Measurements from ENCODE around the gene SARNP. TPM values are rescaled to one million over a fixed set of nuclear protein-coding genes. Genes with fewer than 3 reads are reported as not detected.
"Not testable (repeated sequence)": the region's sequence is repeated elsewhere in the genome, so short reads cannot be mapped to it uniquely, and the experiment has no call there.

Gene SARNP
- total RNA-seq, 1 donor from 2014 or later, result 266 TPM

DNA sequence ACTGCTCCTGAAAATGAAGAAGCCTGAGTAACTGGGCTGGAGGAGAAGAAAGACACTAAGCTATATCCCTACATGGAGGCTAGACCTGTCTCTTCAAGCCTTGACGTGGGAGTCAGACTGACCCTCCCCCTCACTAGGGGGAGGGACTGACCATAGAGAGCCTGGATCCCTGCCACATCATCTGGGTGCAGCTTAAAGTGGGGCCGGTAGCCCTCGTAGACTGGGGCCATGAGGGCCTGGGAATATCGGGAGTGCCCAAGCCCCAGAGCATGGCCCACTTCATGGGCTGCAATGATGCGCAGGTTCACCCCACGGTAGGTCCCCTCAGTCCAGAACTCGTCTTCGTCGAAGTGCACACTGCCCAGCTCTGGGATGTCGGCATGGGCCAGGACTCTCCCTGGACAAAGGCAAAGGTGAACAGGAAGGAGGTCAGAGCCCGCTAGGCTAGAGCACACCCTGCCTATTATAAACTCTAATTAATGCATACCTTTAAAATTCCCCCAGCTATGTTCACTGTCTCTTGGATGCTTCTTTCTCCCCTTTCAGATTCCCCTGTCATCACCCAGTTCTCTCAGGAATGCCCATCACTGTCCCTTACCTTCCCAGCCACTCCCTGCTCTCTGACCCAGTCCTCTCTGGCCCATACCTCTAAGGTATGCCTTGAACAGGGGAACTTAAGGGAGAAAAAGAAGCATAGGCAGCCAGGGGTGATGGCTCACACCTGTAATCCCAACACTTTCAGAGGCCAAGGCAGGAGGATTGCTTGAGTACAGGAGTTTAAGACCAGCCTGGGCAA, 22.0 kb upstream of the SARNP start:
- no peak overlapping the region for H3K9ac ChIP-seq
- H3K9me3 ChIP-seq (ENCODE audit: low read depth), result no peaks in the 10 kb centered on the region
- H3K4me1 Mint-ChIP-seq, result peaks cover 5% of the 10 kb centered on the region
- no peak overlapping the region for H3K27ac ChIP-seq
- no peak overlapping the region for H2AFZ ChIP-seq (replicated peaks)
- H3K9me3 Mint-ChIP-seq, result no peaks in the 10 kb centered on the region
- no peak overlapping the region for H3K4me3 ChIP-seq
- H3K79me2 ChIP-seq (ENCODE audit: low read depth), result no peaks in the 10 kb centered on the region
- no peaks in the 10 kb centered on the region for H3F3A ChIP-seq (ENCODE audit: low read depth)
- no peaks in the 10 kb centered on the region for H3K36me3 Mint-ChIP-seq
- H3K4me1 ChIP-seq, result peaks cover 3% of the 10 kb centered on the region
- no peaks in the 10 kb centered on the region for H4K20me1 ChIP-seq (ENCODE audit: low read depth)
- peak overlapping the region; percentile 33 for H3K4me3 Mint-ChIP-seq
- no peaks in the 10 kb centered on the region for H3K36me3 ChIP-seq
- H3K27ac Mint-ChIP-seq, result peak overlapping the region; percentile 17
- peaks cover 7% of the 10 kb centered on the region for H3K27me3 Mint-ChIP-seq (ENCODE audit: insufficient read depth, low read depth)
- DNase-seq (ENCODE audit: low spot score), result no peak
- TF ChIP-seq, protein P1, sequence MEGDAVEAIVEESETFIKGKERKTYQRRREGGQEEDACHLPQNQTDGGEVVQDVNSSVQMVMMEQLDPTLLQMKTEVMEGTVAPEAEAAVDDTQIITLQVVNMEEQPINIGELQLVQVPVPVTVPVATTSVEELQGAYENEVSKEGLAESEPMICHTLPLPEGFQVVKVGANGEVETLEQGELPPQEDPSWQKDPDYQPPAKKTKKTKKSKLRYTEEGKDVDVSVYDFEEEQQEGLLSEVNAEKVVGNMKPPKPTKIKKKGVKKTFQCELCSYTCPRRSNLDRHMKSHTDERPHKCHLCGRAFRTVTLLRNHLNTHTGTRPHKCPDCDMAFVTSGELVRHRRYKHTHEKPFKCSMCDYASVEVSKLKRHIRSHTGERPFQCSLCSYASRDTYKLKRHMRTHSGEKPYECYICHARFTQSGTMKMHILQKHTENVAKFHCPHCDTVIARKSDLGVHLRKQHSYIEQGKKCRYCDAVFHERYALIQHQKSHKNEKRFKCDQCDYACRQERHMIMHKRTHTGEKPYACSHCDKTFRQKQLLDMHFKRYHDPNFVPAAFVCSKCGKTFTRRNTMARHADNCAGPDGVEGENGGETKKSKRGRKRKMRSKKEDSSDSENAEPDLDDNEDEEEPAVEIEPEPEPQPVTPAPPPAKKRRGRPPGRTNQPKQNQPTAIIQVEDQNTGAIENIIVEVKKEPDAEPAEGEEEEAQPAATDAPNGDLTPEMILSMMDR (IDR thresholded peaks at IDR 0.05), result no peak
- TF ChIP-seq EZH2 (IDR thresholded peaks at IDR 0.05), result no peak
- no peak for TF ChIP-seq EZH2phosphoT487 (IDR thresholded peaks at IDR 0.05)
- H3K27me3 ChIP-seq, result no peaks in the 10 kb centered on the region
- H3K4me2 ChIP-seq, result no peak overlapping the region

DNA sequence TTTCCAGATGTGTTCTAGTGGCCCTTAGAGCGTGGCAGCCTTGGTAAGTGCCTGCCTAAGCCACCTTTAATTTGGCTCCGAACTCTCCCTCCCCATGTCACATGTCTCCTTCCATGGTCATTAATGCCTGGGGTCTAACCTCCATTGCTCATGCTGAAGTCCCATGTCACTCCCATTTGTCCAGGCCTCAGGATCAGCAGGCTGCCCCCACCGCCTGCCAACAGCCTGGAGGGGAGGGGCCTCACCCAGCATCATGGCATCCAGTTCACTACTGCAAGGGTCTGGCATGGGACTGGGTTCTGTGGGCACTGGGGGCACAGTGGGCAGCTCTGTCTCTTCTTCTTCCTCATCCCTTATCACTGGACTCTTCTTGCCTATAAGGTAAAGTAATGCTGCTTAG, 20.8 kb upstream of the SARNP start:
- Histone ChIP-seq H3K36me3 (no peaks in the 10 kb centered on the region), H3K4me1 (peaks cover 3% of the 10 kb centered on the region), H4K20me1 (ENCODE audit: low read depth) (no peaks in the 10 kb centered on the region), H3K4me2 (no peak overlapping the region), H3K4me3 (no peak overlapping the region), H3K9ac (no peak overlapping the region), H3K79me2 (ENCODE audit: low read depth) (no peaks in the 10 kb centered on the region), H3K9me3 (ENCODE audit: low read depth) (no peaks in the 10 kb centered on the region), H2AFZ (replicated peaks) (no peak overlapping the region), H3K27me3 (no peaks in the 10 kb centered on the region), H3F3A (ENCODE audit: low read depth) (no peaks in the 10 kb centered on the region), H3K27ac (no peak overlapping the region)
- Mint-ChIP-seq H3K27ac (peak overlapping the region; percentile 21), H3K4me1 (peaks cover 9% of the 10 kb centered on the region), H3K27me3 (ENCODE audit: insufficient read depth, low read depth) (peaks cover 7% of the 10 kb centered on the region), H3K4me3 (no peak overlapping the region), H3K9me3 (no peaks in the 10 kb centered on the region), H3K36me3 (no peaks in the 10 kb centered on the region)
- DNase-seq (ENCODE audit: low spot score), result no peak
- no peak for TF ChIP-seq EZH2 (IDR thresholded peaks at IDR 0.05)
- TF ChIP-seq, protein P1 (IDR thresholded peaks at IDR 0.05), result no peak
- no peak for TF ChIP-seq EZH2phosphoT487 (IDR thresholded peaks at IDR 0.05)

DNA sequence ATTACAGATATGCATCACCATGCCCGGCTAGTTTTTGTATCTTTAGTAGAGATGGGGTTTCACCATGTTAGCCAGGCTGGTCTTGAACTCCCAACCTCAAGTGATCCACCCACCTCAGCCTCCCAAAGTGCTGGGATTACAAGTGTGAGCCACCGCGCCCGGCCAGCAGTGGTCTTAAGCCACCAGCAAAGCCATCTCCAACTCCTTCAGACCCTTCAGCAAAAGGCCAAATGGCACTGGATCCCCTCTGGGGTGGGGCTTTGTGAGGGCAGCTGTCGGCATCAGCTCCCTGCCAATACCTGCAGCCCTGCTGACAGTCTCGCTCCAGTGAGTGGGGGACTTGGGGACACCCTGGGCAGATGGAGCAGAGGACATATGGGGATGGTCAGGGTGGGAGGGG, 16.9 kb upstream of the SARNP start:
- Histone ChIP-seq H3K79me2 (ENCODE audit: low read depth) (peaks cover 23% of the 10 kb centered on the region), H3K4me1 (peaks cover 12% of the 10 kb centered on the region)
- not testable (repeated sequence) for DNase-seq (ENCODE audit: low spot score); H4K20me1 ChIP-seq (ENCODE audit: low read depth); H3F3A ChIP-seq (ENCODE audit: low read depth); H3K4me3 ChIP-seq; H3K9ac ChIP-seq; H3K9me3 Mint-ChIP-seq; H3K27ac ChIP-seq; H3K36me3 Mint-ChIP-seq; H3K9me3 ChIP-seq (ENCODE audit: low read depth); H3K27ac Mint-ChIP-seq; H2AFZ ChIP-seq (replicated peaks); H3K4me2 ChIP-seq; H3K36me3 ChIP-seq; H3K27me3 ChIP-seq; H3K4me3 Mint-ChIP-seq
- H3K4me1 Mint-ChIP-seq, result peaks cover 18% of the 10 kb centered on the region
- peaks cover 11% of the 10 kb centered on the region for H3K27me3 Mint-ChIP-seq (ENCODE audit: insufficient read depth, low read depth)

DNA sequence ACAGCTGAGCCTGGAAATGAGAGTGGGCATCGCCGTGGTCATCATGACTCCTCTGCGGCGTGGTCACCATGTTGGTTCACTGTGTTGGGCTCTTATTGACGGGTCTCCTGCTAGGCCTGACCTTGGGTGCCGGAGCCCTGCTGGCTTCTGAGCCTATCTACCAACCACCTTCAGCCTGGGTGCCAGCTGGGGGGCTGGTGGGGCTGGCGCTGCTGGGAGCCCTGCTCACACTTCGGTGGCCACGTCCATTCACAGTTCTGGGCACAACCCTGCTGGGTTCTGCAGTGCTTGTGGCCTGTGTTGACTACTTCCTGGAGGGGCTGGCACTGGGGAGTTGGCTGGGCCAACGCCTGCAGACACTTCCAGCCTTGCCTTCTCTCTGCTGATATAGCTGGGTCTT, 15.5 kb upstream of the SARNP start:
- H3K27ac Mint-ChIP-seq, result no peak overlapping the region
- H3K4me3 ChIP-seq, result no peak overlapping the region
- DNase-seq (ENCODE audit: low spot score), result no peak

More for the DNA sequence above, 15.5 kb upstream of the SARNP start:
- TF ChIP-seq EZH2 (IDR thresholded peaks at IDR 0.05), result no peak
- TF ChIP-seq EZH2phosphoT487 (IDR thresholded peaks at IDR 0.05), result no peak
- TF ChIP-seq, protein P1 (IDR thresholded peaks at IDR 0.05), result no peak
- H3K9me3 Mint-ChIP-seq, result no peaks in the 10 kb centered on the region
- no peaks in the 10 kb centered on the region for H3K9me3 ChIP-seq (ENCODE audit: low read depth)
- peaks cover 9% of the 10 kb centered on the region for H3K27me3 Mint-ChIP-seq (ENCODE audit: insufficient read depth, low read depth)
- H3K79me2 ChIP-seq (ENCODE audit: low read depth), result peaks cover 35% of the 10 kb centered on the region
- H3K36me3 Mint-ChIP-seq, result peaks cover under 1% of the 10 kb centered on the region
- H3K27me3 ChIP-seq, result no peaks in the 10 kb centered on the region
- H4K20me1 ChIP-seq (ENCODE audit: low read depth), result no peaks in the 10 kb centered on the region
- H3K4me1 ChIP-seq, result peaks cover 21% of the 10 kb centered on the region
- no peak overlapping the region for H3K4me2 ChIP-seq
- H2AFZ ChIP-seq (replicated peaks), result no peak overlapping the region
- no peaks in the 10 kb centered on the region for H3K36me3 ChIP-seq
- peaks cover 23% of the 10 kb centered on the region for H3F3A ChIP-seq (ENCODE audit: low read depth)
- no peak overlapping the region for H3K27ac ChIP-seq
- no peak overlapping the region for H3K4me3 Mint-ChIP-seq
- no peak overlapping the region for H3K9ac ChIP-seq
- H3K4me1 Mint-ChIP-seq, result peaks cover 23% of the 10 kb centered on the region
